H1 (cell line): Measurements from ENCODE around the gene IFT74. TPM values are rescaled to one million over a fixed set of nuclear protein-coding genes. Genes with fewer than 3 reads are reported as not detected.

Source experiments
- CTCF ChIA-PET: fragments of 300-600 bp; sonication (Branson Sonifier 250); formaldehyde crosslinking; loops from one replicate; lab custom pipeline; 2021; ENCODE audit not compliant: partially characterized antibody; lab: Charles Lee
- POLR2A ChIA-PET: fragments of 300-600 bp; sonication (Branson Sonifier 250); formaldehyde crosslinking; loops from one replicate; lab custom pipeline; 2021; ENCODE audit warnings: inconsistent platforms; ENCODE audit not compliant: partially characterized antibody; lab: Charles Lee
- DNase-seq, 2 experiments: peaks; one replicate each; pipeline versions ENCODE4 v3.0.0 to v3.0.0-alpha.2; 2010 to 2022; ENCODE audit warnings: low spot score in 2 of 2, low read depth in 1 of 2, mixed read lengths in 1 of 2
- FAIRE-seq: peaks from 2 replicates; lab custom pipeline; 2011; peaks lifted over from hg19 to GRCh38; lab: Jason Lieb, UNC
- H2AFZ ChIP-seq: 2 replicates; pipeline ENCODE4 v1.8.1; 2012; ENCODE audit warnings: low read length, inconsistent platforms
- H2AK5ac ChIP-seq: 2 replicates; pipeline ENCODE4 v1.6.1; 2013; ENCODE audit warnings: low read depth, low read length
- H2BK120ac ChIP-seq: replicated peaks from 2 replicates; pipeline ENCODE3; 2013; ENCODE audit warnings: low read depth, low read length, inconsistent platforms
- H2BK12ac ChIP-seq: 2 replicates; pipeline ENCODE4 v1.6.1; 2013; ENCODE audit warnings: low read depth, low read length
- H2BK15ac ChIP-seq: 2 replicates; pipeline ENCODE4 v1.6.1; 2013; ENCODE audit warnings: low read length
- H2BK20ac ChIP-seq: 2 replicates; pipeline ENCODE4 v1.6.1; 2013; ENCODE audit warnings: low read length
- H2BK5ac ChIP-seq: 2 replicates; pipeline ENCODE4 v1.6.1; 2013; ENCODE audit warnings: low read depth, low read length
- H3K14ac ChIP-seq: 2 replicates; pipeline ENCODE4 v1.6.1; 2013; ENCODE audit warnings: inconsistent platforms; ENCODE audit not compliant: insufficient read length
- H3K18ac ChIP-seq: 2 replicates; pipeline ENCODE4 v1.6.1; 2013; ENCODE audit warnings: low read length; ENCODE audit errors: extremely low read depth
- H3K23ac ChIP-seq: 2 replicates; pipeline ENCODE4 v1.6.1; 2013; ENCODE audit warnings: inconsistent platforms; ENCODE audit not compliant: insufficient read length
- H3K23me2 ChIP-seq: 2 replicates; pipeline ENCODE4 v1.6.1; 2013; ENCODE audit warnings: low read depth, low read length
- H3K27ac ChIP-seq: 2 replicates; pipeline ENCODE4 v1.6.1; 2011; ENCODE audit warnings: low read depth, low read length, inconsistent platforms
- H3K27me3 ChIP-seq, 4 experiments: replicated peaks in 1 of 4; 1 replicate in 1 of 4; 2 replicates in 3 of 4; pipeline versions ENCODE4 v1.6.1 to v1.8.1; 2011 to 2013; ENCODE audit warnings: low read length in 3 of 4, mild to moderate bottlenecking in 3 of 4, inconsistent platforms in 2 of 4, mixed read lengths in 2 of 4, moderate library complexity in 1 of 4; ENCODE audit not compliant: control insufficient read depth in 3 of 4, insufficient read depth in 3 of 4; ENCODE audit errors: extremely low read depth in 1 of 4
- H3K36me3 ChIP-seq, 4 experiments: 2 replicates each; pipeline versions ENCODE4 v1.6.1 to v1.8.1; 2011 to 2013; ENCODE audit warnings: mild to moderate bottlenecking in 4 of 4, low read length in 3 of 4, moderate library complexity in 2 of 4, control low read depth in 1 of 4, inconsistent platforms in 1 of 4; ENCODE audit not compliant: insufficient read depth in 4 of 4, control insufficient read depth in 2 of 4
- H3K4ac ChIP-seq: replicated peaks from 2 replicates; pipeline ENCODE3; 2013; ENCODE audit warnings: low read length, low read depth, mixed read lengths, inconsistent platforms; ENCODE audit not compliant: insufficient read length
- H3K4me1 ChIP-seq, 4 experiments: replicated peaks in 1 of 4; 1 replicate in 1 of 4; 2 replicates in 3 of 4; pipeline versions ENCODE4 v1.6.1 to v1.8.1; 2011 to 2013; ENCODE audit warnings: low read length in 3 of 4, inconsistent platforms in 2 of 4, mixed read lengths in 1 of 4; ENCODE audit not compliant: insufficient read depth in 4 of 4, control insufficient read depth in 3 of 4
- H3K4me2 ChIP-seq, 2 experiments: 2 replicates each; pipeline versions ENCODE4 v1.6.1 to v1.8.1; 2011 to 2013; ENCODE audit warnings: low read depth in 2 of 2, low read length in 2 of 2, control low read depth in 1 of 2, inconsistent platforms in 1 of 2, mild to moderate bottlenecking in 1 of 2; ENCODE audit not compliant: insufficient read depth in 1 of 2
- H3K4me3 ChIP-seq, 4 experiments: fragments of 200-600, 300-600 bp in 1 of 4; sonication (generic), shearing (Covaris generic), sonication (Bioruptor Twin) in 1 of 4; 2 replicates each; pipeline versions ENCODE4 v1.5.1 to v1.8.1; 2011 to 2016; ENCODE audit warnings: low read length in 4 of 4, low read depth in 3 of 4, control low read depth in 2 of 4, inconsistent platforms in 2 of 4, mild to moderate bottlenecking in 2 of 4, mixed read lengths in 1 of 4, moderate library complexity in 1 of 4; ENCODE audit not compliant: insufficient read depth in 2 of 4; ENCODE audit errors: extremely low read depth in 1 of 4
- H3K56ac ChIP-seq: replicated peaks from 2 replicates; pipeline ENCODE3; 2013; ENCODE audit warnings: low read depth, mild to moderate bottlenecking, mixed read lengths, low read length, inconsistent platforms; ENCODE audit not compliant: insufficient read length
- H3K79me1 ChIP-seq: 2 replicates; pipeline ENCODE4 v1.6.1; 2013; ENCODE audit warnings: low read depth, low read length, control low read depth
- H3K79me2 ChIP-seq, 2 experiments: 2 replicates each; pipeline versions ENCODE4 v1.6.1 to v1.8.1; 2012 to 2013; ENCODE audit warnings: low read length in 2 of 2, mild to moderate bottlenecking in 2 of 2, inconsistent platforms in 1 of 2; ENCODE audit not compliant: insufficient read depth in 2 of 2, control insufficient read depth in 1 of 2
- H3K9ac ChIP-seq, 4 experiments: replicated peaks in 1 of 4; 1 replicate in 1 of 4; 2 replicates in 3 of 4; pipeline versions ENCODE4 v1.6.1 to v1.8.1; 2011 to 2013; ENCODE audit warnings: low read depth in 3 of 4, low read length in 3 of 4, control low read depth in 2 of 4, mild to moderate bottlenecking in 2 of 4, moderate library complexity in 2 of 4, inconsistent platforms in 1 of 4; ENCODE audit errors: extremely low read depth in 1 of 4
- H3K9me3 ChIP-seq, 2 experiments: 2 replicates each; pipeline versions ENCODE4 v1.6.1 to v1.8.1; 2012 to 2013; ENCODE audit warnings: mild to moderate bottlenecking in 2 of 2, moderate library complexity in 2 of 2, control low read depth in 1 of 2, inconsistent platforms in 1 of 2, low read depth in 1 of 2, low read length in 1 of 2, mixed read lengths in 1 of 2; ENCODE audit not compliant: insufficient read depth in 2 of 2
- H4K20me1 ChIP-seq, 2 experiments: replicated peaks in 1 of 2; 2 replicates each; pipeline versions ENCODE3 to v1.8.1; 2011 to 2013; ENCODE audit warnings: inconsistent platforms in 2 of 2, low read length in 2 of 2, mild to moderate bottlenecking in 1 of 2; ENCODE audit not compliant: insufficient read depth in 2 of 2, control insufficient read depth in 1 of 2
- H4K5ac ChIP-seq: 2 replicates; pipeline ENCODE4 v1.6.1; 2013; ENCODE audit warnings: low read length, low read depth, mixed read lengths, inconsistent platforms; ENCODE audit not compliant: insufficient read length
- H4K8ac ChIP-seq: 2 replicates; pipeline ENCODE4 v1.8.0; 2013; ENCODE audit warnings: mild to moderate bottlenecking, moderate library complexity, low read length, inconsistent platforms; ENCODE audit not compliant: insufficient read depth; ENCODE audit errors: extremely low read depth
- H4K91ac ChIP-seq: replicated peaks from 2 replicates; pipeline ENCODE3; 2013; ENCODE audit warnings: low read length, mixed read lengths, inconsistent platforms; ENCODE audit not compliant: insufficient read length
- BACH1 ChIP-seq: IDR thresholded peaks from 2 replicates; pipeline ENCODE4 v1.6.1; 2012; ENCODE audit warnings: low read length, improper control_type of control experiment
- BCL11A ChIP-seq, 2 experiments: IDR thresholded peaks; one replicate each; pipeline ENCODE4 v1.6.1; 2011; ENCODE audit warnings: low read depth in 2 of 2, low read length in 2 of 2, mild to moderate bottlenecking in 2 of 2
- CBX5 ChIP-seq: fragments of 300-800, 300-1000 bp; sonication (generic); IDR thresholded peaks from 2 replicates; pipeline ENCODE4 v1.7.1; 2016; ENCODE audit warnings: antibody characterized with exemption, low read length, low read depth
- CHD1 ChIP-seq: IDR thresholded peaks from 2 replicates; pipeline ENCODE4 v1.6.1; 2012; ENCODE audit warnings: low read depth, low read length, improper control_type of control experiment
- CHD2 ChIP-seq: IDR thresholded peaks from 2 replicates; pipeline ENCODE4 v1.6.1; 2012; ENCODE audit warnings: low read length, improper control_type of control experiment
- CTBP2 ChIP-seq: IDR thresholded peaks from 2 replicates; pipeline ENCODE4 v1.7.0; 2011; ENCODE audit warnings: borderline replicate concordance, mild to moderate bottlenecking, moderate library complexity, mixed read lengths, low read length; ENCODE audit not compliant: insufficient read depth, insufficient read length
- EGR1 ChIP-seq: IDR thresholded peaks from 2 replicates; pipeline ENCODE4 v1.6.1; 2011; ENCODE audit warnings: low read depth, low read length, borderline replicate concordance
- EZH2 ChIP-seq: fragments of 200-600 bp; sonication (generic); IDR thresholded peaks from 2 replicates; pipeline ENCODE4 v1.7.1; 2012; ENCODE audit warnings: low read depth, mild to moderate bottlenecking, moderate library complexity, low read length, inconsistent platforms; ENCODE audit not compliant: severe bottlenecking
- GABPA ChIP-seq: IDR thresholded peaks from 2 replicates; pipeline ENCODE4 v1.6.1; 2011; ENCODE audit warnings: mild to moderate bottlenecking, low read length, moderate library complexity, borderline replicate concordance; ENCODE audit not compliant: insufficient read depth
- POU5F1 ChIP-seq: IDR thresholded peaks from 2 replicates; pipeline ENCODE4 v1.6.1; 2011; ENCODE audit warnings: low read depth, mild to moderate bottlenecking, low read length, moderate library complexity
- RAD21 ChIP-seq, 2 experiments: IDR thresholded peaks in 1 of 2; conservative IDR thresholded peaks in 1 of 2; 2 replicates each; pipeline ENCODE4 v1.6.1; 2011; ENCODE audit warnings: low read depth in 2 of 2, low read length in 2 of 2, improper control_type of control experiment in 1 of 2, inconsistent platforms in 1 of 2, mild to moderate bottlenecking in 1 of 2, moderate library complexity in 1 of 2
- SIX5 ChIP-seq: IDR thresholded peaks from 2 replicates; pipeline ENCODE4 v1.6.1; 2011; ENCODE audit warnings: mild to moderate bottlenecking, low read depth, low read length
- SP2 ChIP-seq: IDR thresholded peaks from 2 replicates; pipeline ENCODE4 v1.6.1; 2012; ENCODE audit warnings: mild to moderate bottlenecking, low read length, inconsistent platforms
- SRF ChIP-seq: IDR thresholded peaks from 2 replicates; pipeline ENCODE4 v1.6.1; 2011; ENCODE audit warnings: mild to moderate bottlenecking, low read depth, low read length, moderate library complexity
- TAF1 ChIP-seq: IDR thresholded peaks from 2 replicates; pipeline ENCODE4 v1.6.1; 2011; ENCODE audit warnings: mild to moderate bottlenecking, low read depth, low read length
- WGBS, 2 experiments: shearing (Covaris generic) in 1 of 2; methylation state at CpG; one replicate each; pipeline versions ENCODE4 v1.1.6 to v1.1.7; 2013 to 2015; ENCODE audit warnings: low lambda C conversion rate in 2 of 2, mixed read lengths in 2 of 2, inconsistent platforms in 1 of 2, low coverage in 1 of 2, missing lambda C conversion rate in 1 of 2; ENCODE audit not compliant: insufficient replicate concordance in 2 of 2, insufficient coverage in 1 of 2, insufficient read length in 1 of 2; ENCODE audit errors: extremely low coverage in 1 of 2, missing lambda C conversion rate in 1 of 2; 5-methylcytosine and 5-hydroxymethylcytosine counted together
- polyA plus RNA-seq, 7 experiments: library from polyadenylated mRNA; depleted of rRNA in 3 of 7; stranded (reverse) in 5 of 7; unstranded in 2 of 7; fragments of >200 nt in 5 of 7; fragments of 200-250 nt in 2 of 7; gene quantifications; 1 replicate in 5 of 7; 2 replicates in 1 of 7; 4 replicates in 1 of 7; pipeline versions ENCODE4 v1.2.1 to v1.2.3, GENCODE V29; 2011 to 2013; ENCODE audit warnings: missing spikeins in 2 of 7, mixed read lengths in 2 of 7
- total RNA-seq: library from RNA; stranded (reverse); fragmentation: NEBNext Ultra II Directional; extraction: Animal tissue kit (Norgen Biotek cat#: 25700); gene quantifications from 2 replicates; pipeline ENCODE4 v1.2.1, GENCODE V29; 2021

IFT74 gene
- total and polyA plus RNA-seq, 2 of the 8 experiments (the other 6 are each of a cell fraction or from before 2014, with no cell fraction given): 4.4 to 17.8 TPM

- Histone ChIP-seq H3K14ac (no peak overlapping the region), H2AFZ (no peak overlapping the region), H3K9ac (no peak overlapping the region), H2AK5ac (no peak overlapping the region), H2BK5ac (no peak overlapping the region), H3K56ac (no peak overlapping the region), H3K23ac (no peak overlapping the region), H3K79me2 (no peaks in the 10 kb centered on the region), H3K27me3 (no peaks in the 10 kb centered on the region), H4K20me1 (no peaks in the 10 kb centered on the region), H3K23me2 (no peaks in the 10 kb centered on the region), H4K91ac (no peak overlapping the region), H2BK120ac (no peak overlapping the region), H3K79me1 (no peaks in the 10 kb centered on the region), H3K18ac (no peak overlapping the region), H2BK12ac (no peak overlapping the region), H4K8ac (no peak overlapping the region), H3K36me3 (peaks cover 0 to 4% (median 1%) of the 10 kb centered on the region in 4 experiments; a peak in 2 of 8 replicates), H3K4me1 (no peaks in the 10 kb centered on the region), H2BK20ac (no peak overlapping the region), H3K4me3 (no peak overlapping the region), H3K4me2 (no peak overlapping the region), H3K4ac (no peak overlapping the region), H3K9me3 (no peaks in the 10 kb centered on the region), H2BK15ac (no peak overlapping the region), H4K5ac (no peak overlapping the region), H3K27ac (no peak overlapping the region)
- whole genome bisulfite sequencing, 2 experiments: 92% methylated on average over 4 of the region's 4 CpGs; no CpG with 5 or more reads in 1 of the 2 experiments
- POLR2A ChIA-PET: no interaction called here
- FAIRE-seq: no peak
- CTCF ChIA-PET: interaction anchor here (0.9 to 1.2 kb wide), 2 partner anchors 14 to 21 kb away, joined by 3 read pairs; no protein-coding TSS in a partner anchor
- no peak for DNase-seq
- TF ChIP-seq POU5F1: no peak
- TF ChIP-seq RAD21 (IDR thresholded peaks at IDR 0.05 in 1 of 2, conservative IDR thresholded peaks at IDR 0.05 in 1 of 2; ENCODE audit: low read depth in 2 of 2, low read length in 2 of 2): no peak
- TF ChIP-seq EZH2: no peak
- no peak for TF ChIP-seq BCL11A (IDR thresholded peaks at IDR 0.05; ENCODE audit: low read depth in 2 of 2, low read length in 2 of 2)
- TF ChIP-seq CHD1: no peak
- TF ChIP-seq BACH1: no peak
- no peak for TF ChIP-seq EGR1
- TF ChIP-seq SIX5: no peak
- no peak for TF ChIP-seq SRF
- TF ChIP-seq GABPA: no peak
- TF ChIP-seq CBX5: no peak
- TF ChIP-seq TAF1: no peak
- no peak for TF ChIP-seq CHD2
- no peak for TF ChIP-seq SP2
- no peak for TF ChIP-seq CTBP2
These were observed 90.9 kb downstream of the IFT74 start for GRCh38 chr9:27047136-27047535.
